ENCODE measurements around the gene SUV39H1.
"Not testable (repeated sequence)": the region's sequence is repeated elsewhere in the genome, so short reads cannot be mapped to it uniquely, and the experiment has no call there.

Gene SUV39H1

GRCh38 chrX:48666649-48667048, 29.9 kb upstream of the SUV39H1 start:
- Histone ChIP-seq H3K4me1 (0 out of 20 replicates have a peak, but pooled peaks cover 0 to 6% (median 0%) of the 10 kb centered on the region in 10 experiments), H4K20me1 (no peaks in the 10 kb centered on the region), H3K4me2 (no peak overlapping the region), H3K36me3 (no peaks in the 10 kb centered on the region), H3K27me3 (peaks cover 21 to 59% (median 37%) of the 10 kb centered on the region in 11 experiments; a peak in 21 of 22 replicates), H3K27ac (no peak overlapping the region), H3K4me3 (no peak overlapping the region), H3K9ac (no peak overlapping the region), H3K9me3 (replicated peaks in 1 of 11) (peaks cover 0 to 4% (median 0%) of the 10 kb centered on the region in 11 experiments; a peak in 3 of 22 replicates)
- no peak for TF ChIP-seq Cebpa-rat (IDR thresholded peaks at IDR 0.05)

- H3K4me1 ChIP-seq = 0 out of 20 replicates have a peak, but pooled peaks cover 0 to 6% (median 0%) of the 10 kb centered on the region in 10 experiments
- H3K4me3 ChIP-seq = no peak overlapping the region
- no peak overlapping the region for H3K4me2 ChIP-seq
- no peak overlapping the region for H3K27ac ChIP-seq
- no peak for TF ChIP-seq Cebpa-rat (IDR thresholded peaks at IDR 0.05)
- H3K9me3 ChIP-seq (replicated peaks in 1 of 11) = peaks cover 0 to 4% (median 0%) of the 10 kb centered on the region in 11 experiments; a peak in 3 of 22 replicates
- H3K27me3 ChIP-seq = peaks cover 21 to 62% (median 37%) of the 10 kb centered on the region in 11 experiments; a peak in 21 of 22 replicates
- no peak overlapping the region for H3K9ac ChIP-seq
- H3K36me3 ChIP-seq = no peaks in the 10 kb centered on the region
- no peaks in the 10 kb centered on the region for H4K20me1 ChIP-seq
Observed at GRCh38 chrX:48667509-48667908, 29.0 kb upstream of the SUV39H1 start.

GRCh38 chrX:48668187-48668586, 28.3 kb upstream of the SUV39H1 start:
- H3K9me3 ChIP-seq (replicated peaks in 1 of 11); H3K4me3 ChIP-seq; H3K9ac ChIP-seq; H3K27ac ChIP-seq; H4K20me1 ChIP-seq; H3K4me2 ChIP-seq; H3K4me1 ChIP-seq; H3K36me3 ChIP-seq: not testable (repeated sequence)
- H3K27me3 ChIP-seq = peaks cover 21 to 62% (median 38%) of the 10 kb centered on the region in 11 experiments; a peak in 21 of 22 replicates

- Histone ChIP-seq H3K4me1 (peaks cover 7 to 49% (median 26%) of the 10 kb centered on the region in 10 experiments; a peak in 19 of 20 replicates), H3K9me3 (replicated peaks in 1 of 11) (no peaks in the 10 kb centered on the region), H3K36me3 (no peaks in the 10 kb centered on the region), H3K4me2 (peak overlapping the region; percentile 72 to 85 (median 81)), H4K20me1 (no peaks in the 10 kb centered on the region; a peak in 1 of 22 replicates), H3K27me3 (peaks cover 16 to 66% (median 38%) of the 10 kb centered on the region in 11 experiments), H3K27ac (peak overlapping the region; percentile 74 to 89 (median 83)), H3K4me3 (peak overlapping the region; percentile 62 to 82 (median 77)), H3K9ac (peak overlapping the region; percentile 80 to 90 (median 86))
- TF ChIP-seq Cebpa-rat (IDR thresholded peaks at IDR 0.05) = no peak
Observed at GRCh38 chrX:48676106-48676892, 20.2 kb upstream of the SUV39H1 start.

GRCh38 chrX:48676893-48677270, 19.7 kb upstream of the SUV39H1 start:
- peak overlapping the region; percentile 80 to 90 (median 86) for H3K9ac ChIP-seq
- no peaks in the 10 kb centered on the region; a peak in 1 of 22 replicates for H4K20me1 ChIP-seq
- H3K4me3 ChIP-seq = peak overlapping the region; percentile 62 to 82 (median 77)
- peak overlapping the region; percentile 62 to 84 (median 77) for H3K4me2 ChIP-seq
- no peak for TF ChIP-seq Cebpa-rat (IDR thresholded peaks at IDR 0.05)
- H3K36me3 ChIP-seq = no peaks in the 10 kb centered on the region
- H3K27me3 ChIP-seq = peaks cover 21 to 71% (median 43%) of the 10 kb centered on the region in 11 experiments
- H3K9me3 ChIP-seq (replicated peaks in 1 of 11) = no peaks in the 10 kb centered on the region
- H3K4me1 ChIP-seq = peaks cover 7 to 55% (median 28%) of the 10 kb centered on the region in 10 experiments; a peak in 19 of 20 replicates
- peak overlapping the region; percentile 74 to 89 (median 83) for H3K27ac ChIP-seq

- peak overlapping the region; percentile 80 to 90 (median 86); a peak in 20 of 22 replicates for H3K9ac ChIP-seq
Observed at GRCh38 chrX:48677516-48677915, 19.0 kb upstream of the SUV39H1 start.

GRCh38 chrX:48680467-48680866, 16.1 kb upstream of the SUV39H1 start:
- not testable (repeated sequence) for H3K4me3 ChIP-seq, H4K20me1 ChIP-seq, H3K36me3 ChIP-seq
- H3K27ac ChIP-seq = peak overlapping the region in 5 of 11 experiments; percentile 41 to 74 (median 56); a peak in 9 of 22 replicates
- H3K9me3 ChIP-seq (replicated peaks in 1 of 11) = 0 out of 22 replicates have a peak, but pooled peaks cover 0 to 11% (median 0%) of the 10 kb centered on the region in 11 experiments
- peaks cover 25 to 84% (median 50%) of the 10 kb centered on the region in 10 experiments for H3K4me1 ChIP-seq
- peak overlapping the region in 5 of 11 experiments; percentile 45 to 88 (median 48); a peak in 10 of 22 replicates for H3K4me2 ChIP-seq
- H3K27me3 ChIP-seq = peaks cover 34 to 78% (median 65%) of the 10 kb centered on the region in 11 experiments
- H3K9ac ChIP-seq = peak overlapping the region in 1 of 11 experiments; percentile 30; a peak in 1 of 22 replicates

More at GRCh38 chrX:48677516-48677915, 19.0 kb upstream of the SUV39H1 start:
- no peaks in the 10 kb centered on the region for H3K36me3 ChIP-seq
- H4K20me1 ChIP-seq = no peaks in the 10 kb centered on the region; a peak in 1 of 22 replicates
- H3K4me1 ChIP-seq = peaks cover 7 to 61% (median 29%) of the 10 kb centered on the region in 10 experiments; a peak in 19 of 20 replicates
- H3K4me3 ChIP-seq = peak overlapping the region; percentile 62 to 82 (median 77); a peak in 18 of 20 replicates
- H3K4me2 ChIP-seq = peak overlapping the region; percentile 62 to 84 (median 77)
- peaks cover 26 to 71% (median 47%) of the 10 kb centered on the region in 11 experiments for H3K27me3 ChIP-seq
- H3K27ac ChIP-seq = peak overlapping the region in 6 of 11 experiments; percentile 76 to 89 (median 82); a peak in 7 of 22 replicates
- no peak for TF ChIP-seq Cebpa-rat (IDR thresholded peaks at IDR 0.05)
- no peaks in the 10 kb centered on the region for H3K9me3 ChIP-seq (replicated peaks in 1 of 11)

GRCh38 chrX:48680925-48681324, 15.6 kb upstream of the SUV39H1 start:
- Histone ChIP-seq H3K9me3 (replicated peaks in 1 of 11) (0 out of 22 replicates have a peak, but pooled peaks cover 0 to 11% (median 0%) of the 10 kb centered on the region in 11 experiments), H3K4me2 (peak overlapping the region in 5 of 11 experiments; percentile 45 to 88 (median 48); a peak in 8 of 22 replicates), H3K27me3 (peaks cover 34 to 83% (median 70%) of the 10 kb centered on the region in 11 experiments), H3K27ac (peak overlapping the region in 5 of 11 experiments; percentile 41 to 74 (median 51); a peak in 8 of 22 replicates), H3K4me1 (peaks cover 21 to 88% (median 53%) of the 10 kb centered on the region in 10 experiments)
- H3K9ac ChIP-seq, H4K20me1 ChIP-seq, H3K36me3 ChIP-seq, H3K4me3 ChIP-seq: not testable (repeated sequence)
